SH-SY5Y (cell line): ENCODE results near the gene WHRN.

Experiments used
- GATA2 ChIP-seq: IDR thresholded peaks from 2 replicates; pipeline ENCODE4 v1.6.1; 2011; ENCODE audit warnings: mild to moderate bottlenecking, low read depth, low read length
- GATA3 ChIP-seq: IDR thresholded peaks from 2 replicates; pipeline ENCODE4 v1.6.1; 2011; ENCODE audit warnings: low read depth, mild to moderate bottlenecking, low read length, moderate library complexity

DNA sequence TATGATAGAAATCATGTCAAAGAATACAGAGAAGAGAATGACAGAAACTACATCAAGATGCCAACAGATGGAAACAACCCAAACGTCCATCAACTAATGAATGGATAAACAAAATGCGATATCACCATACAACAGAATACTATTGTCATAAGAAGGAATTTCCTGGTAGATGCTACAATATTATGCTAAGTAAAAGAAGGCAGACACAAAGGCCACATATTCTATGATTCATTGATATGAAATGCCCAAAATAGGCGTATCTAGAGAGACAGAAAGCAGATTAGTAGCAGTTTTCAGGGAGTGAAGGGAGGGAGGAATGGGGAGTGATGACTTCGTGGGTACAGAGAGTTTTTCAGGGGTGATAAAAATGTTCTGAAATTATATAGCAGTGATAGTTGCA lies 59.2 kb downstream of the WHRN start:
- TF ChIP-seq GATA3 (no peak), GATA2 (no peak)
